Epithelial cell of alveolus of lung (primary cell): ENCODE results near the gene CHI3L2. TPM values are rescaled to one million over a fixed set of nuclear protein-coding genes. Genes with fewer than 3 reads are reported as not detected.

Experiments used
- total RNA-seq: library from RNA; depleted of rRNA; stranded (reverse); fragments of >200 nt; gene quantifications from 2 replicates; pipeline ENCODE4 v1.2.1, GENCODE V29; 2015

The CHI3L2 gene
- 0.48 TPM in 1 of 2 replicates, not detected in the other for total RNA-seq

GRCh38 chr1:111227434-111227833 lies at the start of gene CHI3L2:
CHI3L2 (plus strand) TSS chr1:111227713; CDS start chr1:111227730, 17 bp downstream.

DNA sequence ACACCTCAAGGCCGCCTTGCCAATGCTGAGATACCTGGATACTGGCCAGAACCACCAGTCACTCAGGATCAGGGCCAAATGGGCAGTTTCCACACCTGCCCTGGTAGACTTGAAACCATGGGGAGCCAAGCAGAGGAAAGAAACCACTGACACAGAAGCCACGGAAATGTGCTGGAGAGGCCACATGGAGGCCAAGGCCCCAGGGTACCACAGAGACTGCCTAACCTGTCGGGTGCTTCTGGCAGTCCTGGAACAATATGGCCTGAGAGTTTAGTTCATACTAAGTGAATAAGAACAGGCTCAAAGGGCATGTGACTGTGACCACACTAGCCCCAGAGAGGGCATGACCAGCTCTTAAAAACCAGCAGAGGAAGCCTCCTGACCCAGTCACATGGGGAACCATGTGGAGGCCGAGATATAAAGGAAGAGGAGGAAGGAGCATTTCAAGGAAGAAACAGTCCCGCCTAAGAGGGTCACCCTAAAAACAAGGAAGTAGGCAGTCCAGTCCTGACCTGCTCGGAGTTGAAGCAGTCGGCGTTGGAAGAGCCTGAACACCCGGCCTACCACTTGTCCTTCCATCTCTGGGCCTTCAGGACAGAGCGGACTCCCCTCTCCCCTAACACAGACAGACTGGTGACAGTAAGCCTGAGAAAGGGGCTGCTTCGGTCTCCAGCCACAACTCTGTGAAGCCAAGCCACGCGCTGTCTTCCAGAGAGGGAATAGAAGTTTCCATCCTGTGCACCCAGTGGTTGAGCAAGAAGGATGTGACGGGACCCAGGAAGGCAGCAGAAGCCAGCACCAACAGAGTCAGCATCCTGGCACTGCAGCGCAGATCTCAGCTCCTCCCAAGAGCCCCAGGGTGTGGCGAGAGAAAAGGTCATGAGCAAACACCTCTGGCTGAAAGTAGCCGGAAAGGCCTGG lies 27.4 kb upstream of the CHI3L2 start, which contains the start of gene DENND2D:
DENND2D (minus strand) TSS at position 766 of the 921 bp plus-strand sequence; CDS start at position 579, 187 bp downstream.

DNA sequence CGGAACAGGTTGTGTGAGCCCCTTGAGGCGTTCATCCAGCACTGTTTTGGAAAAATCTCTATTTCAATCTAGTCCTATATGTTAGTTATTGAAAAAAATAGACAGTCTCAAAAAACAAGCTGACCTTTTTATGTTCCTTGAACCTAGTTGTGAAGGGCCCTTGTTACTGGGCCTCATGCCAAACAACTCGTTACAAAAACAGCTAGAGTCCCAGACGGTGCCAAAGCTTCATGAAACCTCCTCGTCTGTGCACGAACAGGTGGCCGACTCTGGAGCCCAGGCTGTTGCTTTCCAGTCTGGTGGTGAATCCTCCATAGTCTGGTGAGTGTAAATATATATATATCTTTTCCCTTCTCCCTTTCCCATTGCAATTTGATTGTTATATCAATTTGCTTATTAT lies 63.1 kb downstream of the CHI3L2 start, which contains the start of gene CHIA:
CHIA (plus strand) TSS at position 222 of the 400 bp plus-strand sequence. CDS start 19,617 bp downstream, outside the sequence.

Other genes starting within 250 kb of the CHI3L2 start
- gene DRAM2, start 87.6 kb upstream of the CHI3L2 start, total RNA-seq, result 46.7 and 118 TPM in 2 replicates
- gene CEPT1, start 87.5 kb upstream of the CHI3L2 start, total RNA-seq, result 19.3 and 21.7 TPM in 2 replicates
- gene DENND2D, start 27.1 kb upstream of the CHI3L2 start, total RNA-seq, result 3.4 and 3.5 TPM in 2 replicates
- not detected in 2 replicates for gene CHIA, start 63.1 kb downstream of the CHI3L2 start, total RNA-seq
- gene OVGP1, start 200.0 kb downstream of the CHI3L2 start, total RNA-seq, result 0.13 and 0.56 TPM in 2 replicates
- gene WDR77, start 221.5 kb downstream of the CHI3L2 start, total RNA-seq, result 20.2 and 39.0 TPM in 2 replicates
- 209 and 275 TPM in 2 replicates for gene ATP5PB, start 221.8 kb downstream of the CHI3L2 start, total RNA-seq
- 0.26 and 0.48 TPM in 2 replicates for gene C1orf162, start 246.3 kb downstream of the CHI3L2 start, total RNA-seq